ENCODE data around the gene ISL2. TPM values are rescaled to one million over a fixed set of nuclear protein-coding genes. Genes with fewer than 3 reads are reported as not detected.

Gene ISL2
- total RNA-seq, 1 donor from 2014 or later: not detected

DNA sequence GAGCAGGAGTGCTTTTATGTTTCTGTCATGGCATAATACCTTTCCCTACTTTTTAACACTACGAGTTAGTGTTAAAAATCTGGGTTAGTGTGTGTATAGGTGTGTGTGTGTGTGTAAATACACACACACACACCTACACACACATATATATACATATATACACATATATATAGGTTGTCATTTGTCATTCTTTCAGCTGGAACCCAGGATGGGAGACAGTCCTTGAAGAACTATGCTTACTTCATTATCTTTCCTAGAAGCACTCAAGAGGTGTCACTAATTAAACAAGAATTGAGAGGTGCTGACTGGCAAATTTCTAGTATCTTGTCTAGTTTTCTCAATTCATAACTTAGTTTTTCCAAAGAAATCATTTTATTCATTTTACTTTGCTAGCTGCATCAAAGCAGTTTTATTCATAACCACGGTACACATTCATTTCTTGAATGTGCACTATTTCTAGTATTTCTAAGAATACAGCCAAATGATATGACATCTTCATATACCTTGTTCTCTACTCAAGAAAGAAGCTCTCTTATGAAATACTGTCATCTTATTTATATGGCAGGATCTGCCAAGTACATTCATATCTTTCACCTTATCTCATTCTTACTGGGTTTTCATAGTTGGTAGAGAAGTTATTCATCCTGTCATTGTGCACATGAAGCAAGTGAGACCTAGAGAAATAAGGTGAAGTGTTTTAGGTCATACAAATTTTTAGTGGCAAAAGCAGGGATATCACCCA lies 46.6 kb downstream of the ISL2 start:
- intact Hi-C loops (cut with DNase I): no loop called here
- Histone ChIP-seq H3K4me3 (no peak overlapping the region), H3K36me3 (peaks cover 0 to 4% of the 10 kb centered on the region in 2 donors), H3K4me1 (no peaks in the 10 kb centered on the region), H3K27ac (no peak overlapping the region), H3K9me3 (no peaks in the 10 kb centered on the region), H3K27me3 (no peaks in the 10 kb centered on the region)
- TF ChIP-seq, protein P1, sequence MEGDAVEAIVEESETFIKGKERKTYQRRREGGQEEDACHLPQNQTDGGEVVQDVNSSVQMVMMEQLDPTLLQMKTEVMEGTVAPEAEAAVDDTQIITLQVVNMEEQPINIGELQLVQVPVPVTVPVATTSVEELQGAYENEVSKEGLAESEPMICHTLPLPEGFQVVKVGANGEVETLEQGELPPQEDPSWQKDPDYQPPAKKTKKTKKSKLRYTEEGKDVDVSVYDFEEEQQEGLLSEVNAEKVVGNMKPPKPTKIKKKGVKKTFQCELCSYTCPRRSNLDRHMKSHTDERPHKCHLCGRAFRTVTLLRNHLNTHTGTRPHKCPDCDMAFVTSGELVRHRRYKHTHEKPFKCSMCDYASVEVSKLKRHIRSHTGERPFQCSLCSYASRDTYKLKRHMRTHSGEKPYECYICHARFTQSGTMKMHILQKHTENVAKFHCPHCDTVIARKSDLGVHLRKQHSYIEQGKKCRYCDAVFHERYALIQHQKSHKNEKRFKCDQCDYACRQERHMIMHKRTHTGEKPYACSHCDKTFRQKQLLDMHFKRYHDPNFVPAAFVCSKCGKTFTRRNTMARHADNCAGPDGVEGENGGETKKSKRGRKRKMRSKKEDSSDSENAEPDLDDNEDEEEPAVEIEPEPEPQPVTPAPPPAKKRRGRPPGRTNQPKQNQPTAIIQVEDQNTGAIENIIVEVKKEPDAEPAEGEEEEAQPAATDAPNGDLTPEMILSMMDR (IDR thresholded peaks at IDR 0.05): no peak
- DNase-seq (ENCODE audit: low spot score in 2 of 2): no peak

DNA sequence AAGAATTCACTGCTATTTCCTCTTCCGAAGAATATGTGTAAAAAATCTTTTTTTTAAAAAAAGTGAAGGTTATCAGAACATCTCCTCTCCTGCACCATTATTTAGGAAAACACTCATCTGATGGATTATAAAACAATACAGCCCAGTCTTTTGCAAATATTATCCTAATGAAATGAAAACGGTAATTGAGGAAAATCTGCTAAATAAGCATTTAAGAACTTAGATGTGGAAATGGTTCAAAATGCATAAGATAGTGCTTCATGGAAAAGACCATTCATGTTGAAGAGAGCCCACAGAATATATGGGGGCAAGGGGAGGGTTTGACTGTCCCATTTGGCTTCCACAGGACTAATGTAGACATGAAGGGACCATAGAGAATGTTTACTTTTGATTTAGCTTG lies 47.8 kb downstream of the ISL2 start:
- H3K27me3 ChIP-seq: no peaks in the 10 kb centered on the region
- H3K4me3 ChIP-seq: no peak overlapping the region
- H3K36me3 ChIP-seq: peaks cover 0 to 4% of the 10 kb centered on the region in 2 donors
- H3K4me1 ChIP-seq: no peaks in the 10 kb centered on the region
- TF ChIP-seq, protein P1 (IDR thresholded peaks at IDR 0.05): no peak
- H3K27ac ChIP-seq: no peak overlapping the region
- H3K9me3 ChIP-seq: no peaks in the 10 kb centered on the region
- DNase-seq (ENCODE audit: low spot score in 2 of 2): no peak
- intact Hi-C loops (cut with DNase I): no loop called here

DNA sequence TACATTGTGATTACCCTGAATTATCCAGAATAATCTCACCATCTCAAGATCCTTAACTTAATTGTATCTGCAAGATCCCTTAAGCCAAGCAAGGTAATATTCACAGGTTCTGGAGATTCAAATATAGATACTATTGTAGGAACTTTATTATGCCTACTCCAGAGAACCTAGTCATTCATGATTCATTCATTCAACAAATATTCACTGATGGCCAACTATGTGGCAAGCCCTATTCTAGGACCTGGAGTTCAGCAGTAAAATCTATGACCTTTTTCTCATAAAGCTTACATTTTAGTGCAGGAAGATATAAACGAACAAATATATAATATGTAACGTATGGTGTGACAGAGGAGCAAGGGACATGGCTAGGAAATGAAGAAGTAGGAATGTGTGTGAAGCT lies 49.6 kb downstream of the ISL2 start:
- H3K27ac ChIP-seq: no peak overlapping the region
- H3K4me3 ChIP-seq: no peak overlapping the region
- no peaks in the 10 kb centered on the region for H3K36me3 ChIP-seq
- DNase-seq (ENCODE audit: low spot score in 2 of 2): no peak
- intact Hi-C loops (cut with DNase I): no loop called here
- H3K4me1 ChIP-seq: no peaks in the 10 kb centered on the region
- H3K27me3 ChIP-seq: no peaks in the 10 kb centered on the region
- no peaks in the 10 kb centered on the region for H3K9me3 ChIP-seq
- TF ChIP-seq, protein P1 (IDR thresholded peaks at IDR 0.05): no peak

DNA sequence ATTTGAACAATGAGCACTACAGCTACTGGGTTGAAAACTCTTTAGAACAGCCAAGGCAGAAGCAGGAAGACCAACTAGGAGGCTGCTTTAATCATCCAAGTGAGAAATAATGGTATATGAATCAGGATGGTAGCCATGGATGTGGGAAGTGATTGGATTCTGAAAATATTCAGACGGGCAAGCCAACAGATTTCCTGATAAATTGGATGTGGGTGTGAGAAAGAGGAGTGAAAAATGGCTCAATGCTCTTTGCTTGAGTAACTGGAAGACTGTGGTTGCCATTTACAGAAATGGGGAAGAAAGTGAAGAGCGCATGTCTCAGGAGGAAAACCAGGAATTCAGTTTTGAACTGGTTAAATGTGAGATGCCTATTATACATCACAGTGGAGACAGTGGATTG lies 50.4 kb downstream of the ISL2 start:
- TF ChIP-seq, protein P1 (IDR thresholded peaks at IDR 0.05): no peak
- Histone ChIP-seq H3K4me3 (no peak overlapping the region), H3K27me3 (no peaks in the 10 kb centered on the region), H3K4me1 (no peaks in the 10 kb centered on the region), H3K9me3 (no peaks in the 10 kb centered on the region), H3K36me3 (no peaks in the 10 kb centered on the region), H3K27ac (no peak overlapping the region)
- no peak for DNase-seq (ENCODE audit: low spot score in 2 of 2)
- intact Hi-C loops (cut with DNase I): no loop called here

DNA sequence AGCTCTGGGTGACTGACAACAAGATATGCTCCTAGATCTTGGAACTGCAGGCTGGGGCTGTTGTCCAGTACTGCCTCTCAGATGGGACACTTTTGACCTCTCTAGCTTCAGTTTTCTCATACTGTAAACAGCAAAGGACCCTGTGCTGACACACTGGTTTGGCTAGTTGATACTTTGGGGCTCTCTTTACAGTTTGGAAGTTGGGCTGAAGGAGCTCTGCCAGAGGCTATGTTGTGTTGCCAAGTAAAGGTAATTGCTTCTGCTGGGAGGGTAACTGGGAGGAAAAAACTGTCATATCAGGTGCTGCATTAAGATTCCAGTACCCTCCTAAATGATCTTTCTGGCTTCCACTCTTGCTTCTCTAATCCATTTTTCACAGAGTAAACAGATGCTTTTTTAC lies 54.0 kb downstream of the ISL2 start:
- TF ChIP-seq, protein P1 (IDR thresholded peaks at IDR 0.05): no peak
- H3K36me3 ChIP-seq: no peaks in the 10 kb centered on the region
- no peaks in the 10 kb centered on the region for H3K9me3 ChIP-seq
- intact Hi-C loops (cut with DNase I): no loop called here
- no peaks in the 10 kb centered on the region for H3K27me3 ChIP-seq
- no peak overlapping the region for H3K27ac ChIP-seq
- DNase-seq (ENCODE audit: low spot score in 2 of 2): no peak
- H3K4me3 ChIP-seq: no peak overlapping the region
- no peaks in the 10 kb centered on the region for H3K4me1 ChIP-seq
